Smooth muscle cell (in vitro differentiated cells): ENCODE measurements around the gene OBSCN. TPM values are rescaled to one million over a fixed set of nuclear protein-coding genes. Genes with fewer than 3 reads are reported as not detected.

Experiments
- DNase-seq: peaks from one replicate; lab custom pipeline; 2025; ENCODE audit not compliant: unreplicated experiment; lab: John Stamatoyannopoulos, UW
- H2AFZ ChIP-seq: fragments of 200-600 bp; sonication (generic); 2 replicates; pipeline ENCODE4 v1.6.0; 2016; ENCODE audit warnings: antibody characterized with exemption, low read depth, mild to moderate bottlenecking
- H3F3A ChIP-seq: fragments of 200-600 bp; sonication (generic); 2 replicates; pipeline ENCODE4 v1.6.0; 2017; ENCODE audit warnings: antibody characterized with exemption, low read depth
- H3K27ac ChIP-seq: fragments of 200-600 bp; sonication (generic); 2 replicates; pipeline ENCODE4 v1.5.1; 2016; ENCODE audit warnings: low read depth, mild to moderate bottlenecking
- H3K27me3 ChIP-seq: fragments of 200-600 bp; sonication (generic); 2 replicates; pipeline ENCODE4 v1.6.1; 2016; ENCODE audit warnings: low read depth, mild to moderate bottlenecking
- H3K36me3 ChIP-seq: fragments of 200-600 bp; sonication (generic); 2 replicates; pipeline ENCODE4 v1.5.1; 2016; ENCODE audit warnings: low read depth
- H3K4me1 ChIP-seq: fragments of 200-600 bp; sonication (generic); 2 replicates; pipeline ENCODE4 v1.5.1; 2016; ENCODE audit warnings: low read depth
- H3K4me2 ChIP-seq: fragments of 200-600 bp; sonication (generic); 2 replicates; pipeline ENCODE4 v1.6.0; 2016; ENCODE audit warnings: mild to moderate bottlenecking
- H3K4me3 ChIP-seq: fragments of 200-600 bp; sonication (generic); 2 replicates; pipeline ENCODE4 v1.5.1; 2016; ENCODE audit warnings: mild to moderate bottlenecking
- H3K79me2 ChIP-seq: fragments of 200-600 bp; sonication (generic); 2 replicates; pipeline ENCODE4 v1.6.0; 2016; ENCODE audit warnings: low read depth, mild to moderate bottlenecking
- H3K9ac ChIP-seq: fragments of 200-600 bp; sonication (generic); 2 replicates; pipeline ENCODE4 v1.6.0; 2016; ENCODE audit warnings: low read depth
- H3K9me3 ChIP-seq: fragments of 200-600 bp; sonication (generic); replicated peaks from 2 replicates; pipeline ENCODE4 v1.5.1; 2016; ENCODE audit warnings: low read depth
- H4K20me1 ChIP-seq: fragments of 200-600 bp; sonication (generic); 2 replicates; pipeline ENCODE4 v1.6.0; 2016; ENCODE audit warnings: low read depth
- CTCF ChIP-seq: fragments of 200-600 bp; sonication (generic); IDR thresholded peaks from 2 replicates; pipeline ENCODE4 v1.5.1; 2017; ENCODE audit warnings: borderline replicate concordance, mild to moderate bottlenecking, antibody characterized with exemption; ENCODE audit not compliant: insufficient read depth, poor library complexity, severe bottlenecking
- WGBS: methylation state at CpG from one replicate; pipeline ENCODE4 v1.1.7; 2016; ENCODE audit warnings: low lambda C conversion rate; 5-methylcytosine and 5-hydroxymethylcytosine counted together
- polyA plus RNA-seq: library from polyadenylated mRNA; unstranded; fragments of >200 nt; fragmentation: Nextera tagmentation; extraction: Ambion mirVana; gene quantifications from 2 replicates; pipeline ENCODE4 v1.2.1, GENCODE V29; 2016
- total RNA-seq: library from RNA; depleted of rRNA; stranded (reverse); fragments of >200 nt; gene quantifications from 2 replicates; pipeline ENCODE4 v1.2.3, GENCODE V29; 2014

OBSCN gene
- total and polyA plus RNA-seq, 2 experiments from 2014 or later = 3.8 to 10.6 TPM

GRCh38 chr1:228174482-228175315 lies 33.1 kb upstream of the OBSCN start:
- no peaks in the 10 kb centered on the region for H3K4me1 ChIP-seq
- no peak overlapping the region for H2AFZ ChIP-seq
- H3K27me3 ChIP-seq = no peaks in the 10 kb centered on the region
- H3K27ac ChIP-seq = no peak overlapping the region
- H3K4me3 ChIP-seq = no peak overlapping the region
- no peaks in the 10 kb centered on the region for H3K9me3 ChIP-seq
- no peak overlapping the region for H3K9ac ChIP-seq
- no peaks in the 10 kb centered on the region for H3K79me2 ChIP-seq
- no peak overlapping the region for H3K4me2 ChIP-seq
- H4K20me1 ChIP-seq = peaks cover 16% of the 10 kb centered on the region
- H3F3A ChIP-seq = no peaks in the 10 kb centered on the region
- DNase-seq = no peak
- WGBS = 90% methylated on average over 46 of the region's 52 CpGs
- no peak for TF ChIP-seq CTCF
- H3K36me3 ChIP-seq = no peaks in the 10 kb centered on the region

- Histone ChIP-seq H3K79me2 (no peaks in the 10 kb centered on the region), H3K27ac (no peak overlapping the region), H4K20me1 (peaks cover 16% of the 10 kb centered on the region), H3K4me2 (no peak overlapping the region), H3K36me3 (no peaks in the 10 kb centered on the region), H3F3A (no peaks in the 10 kb centered on the region), H2AFZ (no peak overlapping the region), H3K4me1 (no peaks in the 10 kb centered on the region), H3K27me3 (no peaks in the 10 kb centered on the region), H3K4me3 (no peak overlapping the region), H3K9me3 (no peaks in the 10 kb centered on the region), H3K9ac (no peak overlapping the region)
- 96% methylated on average over 18 of the region's 18 CpGs for WGBS
- no peak for TF ChIP-seq CTCF
- no peak for DNase-seq
Measured at GRCh38 chr1:228175316-228176023, 32.4 kb upstream of the OBSCN start.

DNA sequence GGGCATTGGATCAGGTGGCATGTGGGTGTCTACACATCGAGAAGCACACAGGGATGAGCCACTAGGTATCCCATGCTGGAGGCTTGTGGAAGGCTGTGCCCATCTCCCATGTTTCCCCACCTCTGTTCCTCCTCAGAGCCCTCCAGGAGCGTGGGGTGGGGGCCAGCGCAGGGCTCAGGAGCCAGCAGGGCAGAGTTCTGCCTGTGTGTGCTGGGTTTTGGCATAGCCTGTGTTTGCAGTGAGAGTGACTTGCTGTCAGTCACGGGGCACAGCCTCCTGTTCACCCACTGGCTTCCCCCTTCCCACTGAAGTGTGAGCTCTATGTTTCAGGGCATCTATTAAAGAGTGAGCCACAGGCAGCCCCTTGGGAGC lies 31.8 kb upstream of the OBSCN start:
- no peak overlapping the region for H3K9ac ChIP-seq
- no peak for TF ChIP-seq CTCF
- no peak for DNase-seq

More for the DNA sequence above, 31.8 kb upstream of the OBSCN start:
- Histone ChIP-seq H2AFZ (no peak overlapping the region), H3K36me3 (no peaks in the 10 kb centered on the region), H3K27me3 (no peaks in the 10 kb centered on the region), H3K27ac (no peak overlapping the region), H3K4me1 (no peaks in the 10 kb centered on the region), H3K9me3 (no peaks in the 10 kb centered on the region), H3F3A (no peaks in the 10 kb centered on the region), H4K20me1 (peaks cover 16% of the 10 kb centered on the region), H3K4me3 (no peak overlapping the region), H3K79me2 (no peaks in the 10 kb centered on the region), H3K4me2 (no peak overlapping the region)
- WGBS = 100% methylated on average over 4 of the region's 4 CpGs
